H1 (cell line): ENCODE results near the gene ADCY1. TPM values are rescaled to one million over a fixed set of nuclear protein-coding genes. Genes with fewer than 3 reads are reported as not detected.

Experiments
- CTCF ChIA-PET: fragments of 300-600 bp; sonication (Branson Sonifier 250); formaldehyde crosslinking; loops from one replicate; lab custom pipeline; 2021; ENCODE audit not compliant: partially characterized antibody; lab: Charles Lee
- POLR2A ChIA-PET: fragments of 300-600 bp; sonication (Branson Sonifier 250); formaldehyde crosslinking; loops from one replicate; lab custom pipeline; 2021; ENCODE audit warnings: inconsistent platforms; ENCODE audit not compliant: partially characterized antibody; lab: Charles Lee
- DNase-seq, 2 experiments: peaks; one replicate each; pipeline versions ENCODE4 v3.0.0 to v3.0.0-alpha.2; 2010 to 2022; ENCODE audit warnings: low spot score in 2 of 2, low read depth in 1 of 2, mixed read lengths in 1 of 2
- FAIRE-seq: peaks from 2 replicates; lab custom pipeline; 2011; peaks lifted over from hg19 to GRCh38; lab: Jason Lieb, UNC
- H2AFZ ChIP-seq: 2 replicates; pipeline ENCODE4 v1.8.1; 2012; ENCODE audit warnings: low read length, inconsistent platforms
- H2AK5ac ChIP-seq: 2 replicates; pipeline ENCODE4 v1.6.1; 2013; ENCODE audit warnings: low read depth, low read length
- H2BK120ac ChIP-seq: replicated peaks from 2 replicates; pipeline ENCODE3; 2013; ENCODE audit warnings: low read depth, low read length, inconsistent platforms
- H2BK12ac ChIP-seq: 2 replicates; pipeline ENCODE4 v1.6.1; 2013; ENCODE audit warnings: low read depth, low read length
- H2BK15ac ChIP-seq: 2 replicates; pipeline ENCODE4 v1.6.1; 2013; ENCODE audit warnings: low read length
- H2BK20ac ChIP-seq: 2 replicates; pipeline ENCODE4 v1.6.1; 2013; ENCODE audit warnings: low read length
- H2BK5ac ChIP-seq: 2 replicates; pipeline ENCODE4 v1.6.1; 2013; ENCODE audit warnings: low read depth, low read length
- H3K14ac ChIP-seq: 2 replicates; pipeline ENCODE4 v1.6.1; 2013; ENCODE audit warnings: inconsistent platforms; ENCODE audit not compliant: insufficient read length
- H3K18ac ChIP-seq: 2 replicates; pipeline ENCODE4 v1.6.1; 2013; ENCODE audit warnings: low read length; ENCODE audit errors: extremely low read depth
- H3K23ac ChIP-seq: 2 replicates; pipeline ENCODE4 v1.6.1; 2013; ENCODE audit warnings: inconsistent platforms; ENCODE audit not compliant: insufficient read length
- H3K23me2 ChIP-seq: 2 replicates; pipeline ENCODE4 v1.6.1; 2013; ENCODE audit warnings: low read depth, low read length
- H3K27ac ChIP-seq: 2 replicates; pipeline ENCODE4 v1.6.1; 2011; ENCODE audit warnings: low read depth, low read length, inconsistent platforms
- H3K27me3 ChIP-seq, 4 experiments: replicated peaks in 1 of 4; 1 replicate in 1 of 4; 2 replicates in 3 of 4; pipeline versions ENCODE4 v1.6.1 to v1.8.1; 2011 to 2013; ENCODE audit warnings: low read length in 3 of 4, mild to moderate bottlenecking in 3 of 4, inconsistent platforms in 2 of 4, mixed read lengths in 2 of 4, moderate library complexity in 1 of 4; ENCODE audit not compliant: control insufficient read depth in 3 of 4, insufficient read depth in 3 of 4; ENCODE audit errors: extremely low read depth in 1 of 4
- H3K36me3 ChIP-seq, 4 experiments: 2 replicates each; pipeline versions ENCODE4 v1.6.1 to v1.8.1; 2011 to 2013; ENCODE audit warnings: mild to moderate bottlenecking in 4 of 4, low read length in 3 of 4, moderate library complexity in 2 of 4, control low read depth in 1 of 4, inconsistent platforms in 1 of 4; ENCODE audit not compliant: insufficient read depth in 4 of 4, control insufficient read depth in 2 of 4
- H3K4ac ChIP-seq: replicated peaks from 2 replicates; pipeline ENCODE3; 2013; ENCODE audit warnings: low read length, low read depth, mixed read lengths, inconsistent platforms; ENCODE audit not compliant: insufficient read length
- H3K4me1 ChIP-seq, 4 experiments: replicated peaks in 1 of 4; 1 replicate in 1 of 4; 2 replicates in 3 of 4; pipeline versions ENCODE4 v1.6.1 to v1.8.1; 2011 to 2013; ENCODE audit warnings: low read length in 3 of 4, inconsistent platforms in 2 of 4, mixed read lengths in 1 of 4; ENCODE audit not compliant: insufficient read depth in 4 of 4, control insufficient read depth in 3 of 4
- H3K4me2 ChIP-seq, 2 experiments: 2 replicates each; pipeline versions ENCODE4 v1.6.1 to v1.8.1; 2011 to 2013; ENCODE audit warnings: low read depth in 2 of 2, low read length in 2 of 2, control low read depth in 1 of 2, inconsistent platforms in 1 of 2, mild to moderate bottlenecking in 1 of 2; ENCODE audit not compliant: insufficient read depth in 1 of 2
- H3K4me3 ChIP-seq, 4 experiments: fragments of 200-600, 300-600 bp in 1 of 4; sonication (generic), shearing (Covaris generic), sonication (Bioruptor Twin) in 1 of 4; 2 replicates each; pipeline versions ENCODE4 v1.5.1 to v1.8.1; 2011 to 2016; ENCODE audit warnings: low read length in 4 of 4, low read depth in 3 of 4, control low read depth in 2 of 4, inconsistent platforms in 2 of 4, mild to moderate bottlenecking in 2 of 4, mixed read lengths in 1 of 4, moderate library complexity in 1 of 4; ENCODE audit not compliant: insufficient read depth in 2 of 4; ENCODE audit errors: extremely low read depth in 1 of 4
- H3K56ac ChIP-seq: replicated peaks from 2 replicates; pipeline ENCODE3; 2013; ENCODE audit warnings: low read depth, mild to moderate bottlenecking, mixed read lengths, low read length, inconsistent platforms; ENCODE audit not compliant: insufficient read length
- H3K79me1 ChIP-seq: 2 replicates; pipeline ENCODE4 v1.6.1; 2013; ENCODE audit warnings: low read depth, low read length, control low read depth
- H3K79me2 ChIP-seq, 2 experiments: 2 replicates each; pipeline versions ENCODE4 v1.6.1 to v1.8.1; 2012 to 2013; ENCODE audit warnings: low read length in 2 of 2, mild to moderate bottlenecking in 2 of 2, inconsistent platforms in 1 of 2; ENCODE audit not compliant: insufficient read depth in 2 of 2, control insufficient read depth in 1 of 2
- H3K9ac ChIP-seq, 4 experiments: replicated peaks in 1 of 4; 1 replicate in 1 of 4; 2 replicates in 3 of 4; pipeline versions ENCODE4 v1.6.1 to v1.8.1; 2011 to 2013; ENCODE audit warnings: low read depth in 3 of 4, low read length in 3 of 4, control low read depth in 2 of 4, mild to moderate bottlenecking in 2 of 4, moderate library complexity in 2 of 4, inconsistent platforms in 1 of 4; ENCODE audit errors: extremely low read depth in 1 of 4
- H3K9me3 ChIP-seq, 2 experiments: 2 replicates each; pipeline versions ENCODE4 v1.6.1 to v1.8.1; 2012 to 2013; ENCODE audit warnings: mild to moderate bottlenecking in 2 of 2, moderate library complexity in 2 of 2, control low read depth in 1 of 2, inconsistent platforms in 1 of 2, low read depth in 1 of 2, low read length in 1 of 2, mixed read lengths in 1 of 2; ENCODE audit not compliant: insufficient read depth in 2 of 2
- H4K20me1 ChIP-seq, 2 experiments: replicated peaks in 1 of 2; 2 replicates each; pipeline versions ENCODE3 to v1.8.1; 2011 to 2013; ENCODE audit warnings: inconsistent platforms in 2 of 2, low read length in 2 of 2, mild to moderate bottlenecking in 1 of 2; ENCODE audit not compliant: insufficient read depth in 2 of 2, control insufficient read depth in 1 of 2
- H4K5ac ChIP-seq: 2 replicates; pipeline ENCODE4 v1.6.1; 2013; ENCODE audit warnings: low read length, low read depth, mixed read lengths, inconsistent platforms; ENCODE audit not compliant: insufficient read length
- H4K8ac ChIP-seq: 2 replicates; pipeline ENCODE4 v1.8.0; 2013; ENCODE audit warnings: mild to moderate bottlenecking, moderate library complexity, low read length, inconsistent platforms; ENCODE audit not compliant: insufficient read depth; ENCODE audit errors: extremely low read depth
- H4K91ac ChIP-seq: replicated peaks from 2 replicates; pipeline ENCODE3; 2013; ENCODE audit warnings: low read length, mixed read lengths, inconsistent platforms; ENCODE audit not compliant: insufficient read length
- KDM1A ChIP-seq: fragments of 200-600, 300-600 bp; sonication (generic); IDR thresholded peaks from 2 replicates; pipeline ENCODE4 v1.7.1; 2016; ENCODE audit warnings: mild to moderate bottlenecking, low read length, borderline replicate concordance
- WGBS, 2 experiments: shearing (Covaris generic) in 1 of 2; methylation state at CpG; one replicate each; pipeline versions ENCODE4 v1.1.6 to v1.1.7; 2013 to 2015; ENCODE audit warnings: low lambda C conversion rate in 2 of 2, mixed read lengths in 2 of 2, inconsistent platforms in 1 of 2, low coverage in 1 of 2, missing lambda C conversion rate in 1 of 2; ENCODE audit not compliant: insufficient replicate concordance in 2 of 2, insufficient coverage in 1 of 2, insufficient read length in 1 of 2; ENCODE audit errors: extremely low coverage in 1 of 2, missing lambda C conversion rate in 1 of 2; 5-methylcytosine and 5-hydroxymethylcytosine counted together
- polyA plus RNA-seq, 7 experiments: library from polyadenylated mRNA; depleted of rRNA in 3 of 7; stranded (reverse) in 5 of 7; unstranded in 2 of 7; fragments of >200 nt in 5 of 7; fragments of 200-250 nt in 2 of 7; gene quantifications; 1 replicate in 5 of 7; 2 replicates in 1 of 7; 4 replicates in 1 of 7; pipeline versions ENCODE4 v1.2.1 to v1.2.3, GENCODE V29; 2011 to 2013; ENCODE audit warnings: missing spikeins in 2 of 7, mixed read lengths in 2 of 7
- total RNA-seq: library from RNA; stranded (reverse); fragmentation: NEBNext Ultra II Directional; extraction: Animal tissue kit (Norgen Biotek cat#: 25700); gene quantifications from 2 replicates; pipeline ENCODE4 v1.2.1, GENCODE V29; 2021

ADCY1 gene
- total and polyA plus RNA-seq, 2 of the 8 experiments (the other 6 are each of a cell fraction or from before 2014, with no cell fraction given): 7.9 to 26.9 TPM

- FAIRE-seq (no peak), DNase-seq (peak in 1 of 2 experiments; percentile 31)
- Histone ChIP-seq H2BK12ac (no peak overlapping the region), H3K4ac (no peak overlapping the region), H3K4me2 (no peak overlapping the region), H4K5ac (no peak overlapping the region), H4K20me1 (peaks cover 3 to 4% of the 10 kb centered on the region in 2 experiments), H2BK5ac (no peak overlapping the region), H3K27me3 (no peaks in the 10 kb centered on the region), H3K4me1 (no peaks in the 10 kb centered on the region; a peak in 1 of 7 replicates), H3K9ac (no peak overlapping the region), H3K56ac (no peak overlapping the region), H3K36me3 (no peaks in the 10 kb centered on the region), H3K4me3 (no peak overlapping the region), H3K23me2 (no peaks in the 10 kb centered on the region), H3K9me3 (no peaks in the 10 kb centered on the region), H2BK120ac (no peak overlapping the region), H3K18ac (no peak overlapping the region), H3K79me2 (no peaks in the 10 kb centered on the region), H4K8ac (no peak overlapping the region), H2BK15ac (no peak overlapping the region), H3K23ac (no peak overlapping the region), H2BK20ac (no peak overlapping the region), H2AFZ (no peak overlapping the region), H4K91ac (no peak overlapping the region), H3K79me1 (no peaks in the 10 kb centered on the region; the same call in 1 of the 2 replicates), H3K14ac (no peak overlapping the region), H3K27ac (no peak overlapping the region), H2AK5ac (no peak overlapping the region)
- POLR2A ChIA-PET: no interaction called here
- CTCF ChIA-PET: interaction anchor here (0.8 to 3.0 kb wide), 16 partner anchors 8 to 255 kb away, joined by 3 to 28 read pairs (median 6); no protein-coding TSS in a partner anchor
- no peak for TF ChIP-seq KDM1A
- 94% methylated on average over 6 of the region's 6 CpGs; no CpG with 5 or more reads in 1 of the 2 experiments for WGBS, 2 experiments
Measured at GRCh38 chr7:45662018-45662417, 87.8 kb downstream of the ADCY1 start.
